NCI-H1930 (cell line): ENCODE results near the gene AQP12B.
"Not testable (repeated sequence)": the region's sequence is repeated elsewhere in the genome, so short reads cannot be mapped to it uniquely, and the experiment has no call there.

Source experiments
- DNase-seq, 2 experiments: peaks; one replicate each; lab custom pipeline; 2025; lab: John Stamatoyannopoulos, UW

Gene AQP12B, protein sequence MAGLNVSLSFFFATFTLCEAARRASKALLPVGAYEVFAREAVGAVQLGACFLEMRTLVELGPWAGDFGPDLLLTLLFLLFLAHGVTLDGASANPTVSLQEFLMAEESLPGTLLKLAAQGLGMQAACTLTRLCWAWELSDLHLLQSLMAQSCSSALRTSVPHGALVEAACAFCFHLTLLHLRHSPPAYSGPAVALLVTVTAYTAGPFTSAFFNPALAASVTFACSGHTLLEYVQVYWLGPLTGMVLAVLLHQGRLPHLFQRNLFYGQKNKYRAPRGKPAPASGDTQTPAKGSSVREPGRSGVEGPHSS

DNA sequence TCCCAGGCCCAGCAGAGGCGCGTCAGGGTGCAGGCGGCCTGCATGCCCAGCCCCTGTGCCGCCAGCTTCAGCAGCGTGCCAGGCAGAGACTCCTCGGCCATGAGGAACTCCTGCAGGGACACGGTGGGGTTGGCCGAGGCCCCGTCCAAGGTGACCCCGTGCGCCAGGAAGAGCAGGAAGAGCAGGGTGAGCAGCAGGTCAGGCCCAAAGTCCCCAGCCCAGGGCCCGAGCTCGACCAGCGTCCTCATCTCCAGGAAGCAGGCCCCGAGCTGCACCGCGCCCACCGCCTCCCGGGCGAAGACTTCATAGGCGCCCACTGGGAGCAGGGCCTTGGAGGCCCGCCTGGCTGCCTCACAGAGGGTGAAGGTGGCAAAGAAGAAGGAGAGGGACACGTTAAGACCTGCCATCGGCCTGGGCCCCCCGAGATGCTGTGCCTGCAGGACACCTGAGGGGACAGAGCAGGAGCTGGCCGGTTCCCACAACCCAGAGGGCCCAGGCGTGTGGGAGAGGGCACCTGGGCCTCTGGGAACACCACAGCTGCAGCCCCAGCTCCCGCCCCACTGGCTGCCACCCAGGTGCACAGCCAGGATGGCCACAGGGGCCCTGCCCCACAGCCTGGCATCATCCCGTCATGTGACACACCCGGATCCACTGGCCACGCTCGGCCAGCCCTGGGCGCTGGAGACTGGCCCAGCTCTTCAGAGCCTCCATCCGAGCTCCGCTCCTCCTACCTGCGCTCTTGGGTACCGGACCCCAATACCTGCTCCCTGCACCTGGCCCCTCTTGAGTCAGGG lies at the start of gene AQP12B:
Gene AQP12B (minus strand): TSS at position 455 of the 794 bp plus-strand sequence. CDS start 48 bp downstream, at position 407.
- not testable (repeated sequence) for DNase-seq

DNA sequence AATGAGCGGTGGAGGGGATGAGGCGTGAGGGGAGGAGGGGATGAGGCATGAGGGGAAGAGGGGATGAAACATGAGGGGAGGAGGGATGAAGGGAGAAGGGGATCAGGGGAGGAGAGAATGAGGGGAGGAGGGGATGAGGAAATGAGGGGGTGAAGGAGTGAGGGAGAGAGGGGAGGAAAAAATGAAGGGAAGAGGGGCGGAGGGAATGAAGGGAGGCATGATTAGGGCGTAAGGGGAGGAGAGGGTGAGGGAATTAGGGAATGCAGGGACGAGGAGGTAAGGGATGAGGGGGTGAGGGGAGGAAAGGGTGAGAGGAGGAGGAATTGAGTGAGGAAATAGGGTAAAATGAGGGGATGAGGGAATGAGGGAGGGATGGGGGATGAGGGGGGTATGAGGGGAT lies 49.5 kb upstream of the AQP12B start:
- DNase-seq, result no peak

DNA sequence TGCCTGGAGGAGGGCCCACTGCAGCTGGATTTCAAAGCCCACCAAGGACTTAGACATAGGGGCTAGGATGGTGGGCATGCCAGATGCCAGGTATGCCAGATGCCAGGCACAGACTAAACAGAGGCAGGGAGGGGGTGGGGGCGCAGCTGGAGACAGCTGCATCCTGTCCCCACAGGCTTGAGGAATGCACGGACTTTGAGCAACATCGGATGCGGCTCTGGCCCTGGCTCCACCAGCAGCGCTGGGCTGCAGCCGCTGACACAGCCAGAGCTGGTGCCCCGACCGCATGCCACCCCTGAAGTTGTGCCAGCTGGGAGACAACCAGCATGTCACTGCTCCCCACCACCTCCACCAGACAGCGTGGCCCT lies 48.5 kb upstream of the AQP12B start:
- no peak for DNase-seq

DNA sequence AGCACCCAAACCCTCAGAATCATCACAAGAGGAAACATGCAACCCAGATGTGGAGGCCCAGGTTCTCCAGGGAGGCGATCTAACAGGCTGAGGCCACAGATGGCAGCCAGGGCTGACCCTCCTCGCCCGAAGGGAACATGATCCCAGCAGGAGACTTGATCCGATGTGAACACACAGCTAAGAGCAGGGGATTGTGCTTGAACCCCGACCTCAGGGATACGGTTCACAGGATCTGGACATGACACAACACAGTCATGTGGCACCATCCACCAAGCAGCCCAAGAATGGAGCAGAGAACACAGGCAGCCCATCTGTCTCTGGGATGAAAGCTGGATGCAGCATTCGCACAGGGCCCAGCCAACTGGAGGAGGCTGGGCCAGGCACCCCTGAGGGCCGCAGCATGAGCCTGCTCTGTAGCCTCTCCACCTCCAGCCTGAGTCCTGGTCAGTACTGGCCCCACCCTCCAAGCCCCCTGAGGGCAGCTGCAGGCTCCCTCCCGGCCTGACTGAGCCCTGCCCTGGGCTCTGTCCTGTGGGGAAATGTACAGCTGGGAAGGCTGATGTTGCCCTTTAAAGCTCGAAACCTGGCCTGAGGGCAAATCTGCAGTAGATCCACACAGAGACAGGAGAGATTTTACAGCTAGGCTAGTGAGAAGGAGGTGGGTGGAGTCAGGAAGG lies 48.0 kb upstream of the AQP12B start:
- no peak for DNase-seq

DNA sequence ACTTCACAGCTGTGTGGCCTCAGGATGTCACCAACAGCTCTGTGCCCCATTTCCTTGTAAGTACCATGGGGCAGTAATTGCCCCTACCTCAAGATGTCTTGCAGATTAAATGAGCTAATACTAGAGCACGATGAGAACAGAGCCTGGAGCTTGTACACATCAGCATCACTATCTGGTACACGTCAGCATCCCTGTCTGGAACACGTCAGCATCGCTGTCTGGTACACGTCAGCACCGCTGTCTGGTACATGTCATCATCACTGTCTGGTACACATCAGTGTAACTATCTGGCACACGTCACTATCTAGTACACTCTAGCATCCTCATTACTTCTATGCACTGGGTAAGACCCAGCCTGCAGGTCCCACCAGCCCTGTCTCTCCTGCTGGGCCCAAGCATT lies 46.1 kb upstream of the AQP12B start:
- no peak for DNase-seq

DNA sequence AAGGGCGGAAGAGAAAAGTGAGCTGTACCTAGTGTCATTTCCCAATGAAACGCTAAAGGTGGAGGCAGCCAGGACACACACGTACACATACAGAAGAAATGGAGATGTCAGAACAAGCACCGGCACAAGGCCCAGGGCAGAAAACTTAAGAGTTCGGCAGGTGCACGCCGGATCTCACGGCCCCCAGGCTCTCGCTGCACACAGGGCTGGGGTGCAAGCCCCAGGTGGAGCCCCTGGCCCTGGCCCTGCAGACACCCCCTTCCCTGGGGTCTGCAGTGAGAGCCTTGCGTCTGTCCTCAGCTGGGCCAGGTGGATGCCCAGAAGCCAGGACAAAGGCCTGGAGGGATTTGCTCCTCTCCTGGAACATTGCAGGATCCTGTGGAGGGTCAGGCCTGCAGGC lies 45.7 kb upstream of the AQP12B start:
- no peak for DNase-seq

DNA sequence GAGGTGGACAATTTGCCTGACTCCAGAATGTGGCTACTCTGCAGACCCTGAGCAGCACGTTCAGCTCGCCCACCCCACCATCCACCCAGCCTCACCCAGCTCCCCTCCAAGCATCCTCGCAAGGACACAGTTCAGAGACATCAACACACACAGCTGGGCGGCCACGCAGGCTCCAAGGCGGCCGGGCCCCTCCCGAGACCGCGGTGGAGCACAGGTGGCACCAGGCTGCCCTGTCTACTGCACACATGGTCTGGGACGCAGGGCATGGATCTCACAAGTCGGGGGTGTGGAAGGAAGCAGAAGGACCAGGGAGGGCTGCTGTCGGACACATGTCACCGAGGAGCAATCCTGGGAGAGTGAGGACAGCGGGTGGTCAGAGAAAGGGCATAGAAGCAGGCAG lies 45.2 kb upstream of the AQP12B start:
- DNase-seq, result no peak

DNA sequence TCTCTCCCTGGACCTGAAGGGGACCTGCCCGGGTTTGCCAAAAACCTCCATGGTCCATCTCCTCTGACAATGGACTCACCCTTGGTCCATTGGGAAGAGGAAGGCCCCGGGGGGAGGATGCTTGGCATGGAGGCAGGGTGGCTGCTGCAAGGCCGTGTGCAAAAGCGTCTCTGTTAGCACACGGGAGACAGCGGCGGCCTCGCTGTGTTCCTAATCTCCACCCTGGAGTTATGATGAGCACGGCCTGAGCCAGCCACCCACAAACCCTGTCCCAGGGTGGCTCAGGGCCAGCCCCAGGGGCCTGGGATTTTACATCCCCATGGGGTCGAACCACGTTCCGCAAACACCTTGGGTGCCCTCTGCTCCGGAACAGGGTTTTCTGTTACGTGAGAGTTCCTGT lies 44.8 kb upstream of the AQP12B start:
- no peak for DNase-seq

DNA sequence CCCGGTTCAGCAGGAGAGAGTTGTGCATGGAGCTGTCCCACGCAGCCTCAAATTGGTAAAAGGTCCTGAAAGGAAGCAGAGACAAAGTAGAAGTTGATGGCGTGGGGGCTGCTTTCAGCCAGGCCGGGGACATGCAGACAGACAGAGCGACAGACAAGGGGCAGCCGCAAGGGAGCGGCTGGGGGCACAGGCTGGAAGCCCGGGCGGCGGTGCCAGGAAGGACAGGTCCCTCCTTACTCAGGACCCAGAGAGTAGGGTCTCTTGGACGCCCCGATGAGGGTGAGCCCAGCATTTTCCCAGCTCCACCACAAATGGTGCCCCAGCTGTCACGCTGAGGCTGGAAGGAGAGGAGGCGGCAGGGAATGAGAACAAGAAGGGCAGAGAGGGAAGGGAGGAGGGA lies 44.2 kb upstream of the AQP12B start:
- no peak for DNase-seq

DNA sequence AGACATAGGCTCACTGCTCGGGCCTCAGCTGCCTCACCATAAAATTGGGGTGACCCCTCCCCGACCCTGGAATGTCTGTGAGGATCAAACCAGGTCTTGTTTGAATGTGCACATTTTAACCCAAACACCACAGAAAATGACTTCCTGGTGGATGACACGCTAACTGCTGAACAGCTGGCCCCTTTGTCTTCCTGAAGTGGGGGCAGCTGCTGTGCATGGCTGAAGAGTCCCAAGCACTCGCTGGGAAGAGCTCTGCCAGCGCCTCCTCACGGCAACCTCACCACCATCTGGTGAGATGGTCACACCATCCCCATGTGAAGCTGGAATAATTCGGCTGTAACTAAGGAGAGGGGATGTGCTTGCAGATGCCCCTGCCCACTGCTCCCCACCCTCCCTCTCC lies 43.0 kb upstream of the AQP12B start:
- DNase-seq, result no peak

DNA sequence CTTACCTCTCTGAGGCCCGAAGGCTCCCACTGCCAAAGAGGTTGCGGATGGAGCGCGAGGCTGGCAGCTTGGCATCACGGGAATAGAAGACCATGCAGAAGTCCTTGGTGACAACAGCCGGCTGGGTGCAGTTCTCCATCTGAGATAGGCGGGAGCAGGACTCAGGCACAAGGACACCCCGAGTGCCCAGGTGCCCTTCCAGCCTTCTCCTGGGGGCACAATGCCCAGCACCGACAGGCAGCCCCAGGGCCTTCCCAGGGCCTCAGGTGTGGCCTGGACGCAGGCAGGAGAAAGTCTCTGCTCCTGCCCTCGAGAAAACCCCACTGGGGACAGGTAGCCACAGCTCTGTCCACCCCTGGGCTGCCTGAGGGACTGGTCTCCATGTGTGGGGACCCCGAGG lies 42.6 kb upstream of the AQP12B start:
- DNase-seq, result no peak

DNA sequence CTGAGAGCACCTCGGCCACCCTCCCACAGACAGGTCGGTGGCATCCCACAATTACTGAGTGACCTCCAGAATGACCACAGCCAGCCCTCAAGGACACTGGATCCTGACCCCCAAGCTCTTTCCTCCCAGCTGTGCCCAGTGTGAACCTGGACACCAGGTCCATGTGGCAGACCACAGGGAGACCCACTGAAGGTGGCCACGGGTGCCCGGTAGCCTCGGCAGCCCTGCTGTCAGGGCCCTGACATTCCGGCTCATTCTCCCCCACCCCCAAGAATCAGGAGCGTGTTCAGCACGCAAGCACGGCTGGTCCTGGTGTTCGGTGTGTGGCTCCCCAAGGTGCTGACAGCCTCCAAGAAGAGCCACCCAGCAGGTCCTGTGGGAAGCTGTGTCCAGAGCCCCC lies 41.7 kb upstream of the AQP12B start:
- no peak for DNase-seq

DNA sequence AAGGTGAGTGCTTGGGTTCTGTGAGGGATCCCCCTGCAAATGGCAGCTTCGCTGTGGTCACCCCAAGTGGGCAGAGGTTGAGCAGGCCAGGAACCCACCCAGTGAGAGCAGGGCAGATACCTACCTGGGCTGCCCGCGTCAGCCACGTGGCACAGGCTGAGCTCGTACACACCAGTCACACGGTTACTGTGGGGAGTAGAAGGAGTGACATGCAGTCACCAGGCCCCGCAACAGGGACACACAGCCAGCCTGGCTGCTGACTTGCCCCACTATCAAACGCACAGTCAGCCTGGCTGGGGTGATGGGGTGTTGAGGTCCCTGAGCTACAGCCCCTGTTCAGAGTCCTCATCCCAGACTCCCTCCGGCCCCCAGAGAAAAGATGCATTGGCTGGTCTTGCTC lies 41.2 kb upstream of the AQP12B start:
- DNase-seq, result no peak

DNA sequence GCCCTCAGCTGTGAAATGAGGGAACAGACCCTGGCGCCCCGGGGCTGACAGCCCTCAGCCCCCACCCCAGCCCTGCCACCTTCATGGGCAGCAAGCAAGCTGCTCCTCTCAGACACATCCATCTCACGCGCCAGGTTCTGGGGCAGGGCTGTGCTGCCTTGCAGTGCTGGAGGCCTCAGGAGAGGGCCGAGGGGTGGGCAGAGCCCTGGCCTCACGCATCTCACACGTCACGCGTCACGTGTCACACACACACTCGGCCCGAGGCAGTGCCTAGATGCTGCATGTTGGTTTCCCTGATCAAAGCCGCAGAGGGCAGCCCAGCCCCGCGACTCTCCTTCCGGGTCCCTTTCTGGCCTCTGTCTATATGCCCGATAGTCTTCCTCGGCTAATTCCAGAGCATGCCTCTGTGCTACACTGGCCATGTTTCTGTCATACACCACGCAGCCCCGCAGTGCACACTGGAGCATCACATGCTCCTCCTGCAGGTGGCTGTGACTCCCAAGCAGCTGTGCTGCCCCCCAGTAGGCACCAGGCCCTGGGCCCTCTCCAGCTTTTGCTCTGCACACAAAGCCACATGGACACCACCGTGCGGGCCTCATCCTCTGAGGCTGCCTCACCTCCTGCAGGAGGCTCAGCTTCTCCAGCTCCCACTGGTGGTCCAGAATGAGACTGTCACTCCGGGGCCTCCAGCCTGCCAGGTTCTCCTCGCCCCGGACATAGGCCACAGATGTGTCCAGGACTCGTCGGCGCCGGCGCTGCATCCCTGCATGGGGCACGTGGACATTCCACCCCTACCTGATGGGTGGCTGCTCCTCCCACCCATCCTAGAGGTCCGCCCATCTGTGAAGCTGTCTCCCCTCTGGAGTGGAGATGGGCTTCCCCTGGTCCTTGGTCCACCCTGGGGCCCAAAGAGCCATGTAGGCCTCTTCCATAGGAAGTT lies 40.4 kb upstream of the AQP12B start:
- DNase-seq, result no peak

DNA sequence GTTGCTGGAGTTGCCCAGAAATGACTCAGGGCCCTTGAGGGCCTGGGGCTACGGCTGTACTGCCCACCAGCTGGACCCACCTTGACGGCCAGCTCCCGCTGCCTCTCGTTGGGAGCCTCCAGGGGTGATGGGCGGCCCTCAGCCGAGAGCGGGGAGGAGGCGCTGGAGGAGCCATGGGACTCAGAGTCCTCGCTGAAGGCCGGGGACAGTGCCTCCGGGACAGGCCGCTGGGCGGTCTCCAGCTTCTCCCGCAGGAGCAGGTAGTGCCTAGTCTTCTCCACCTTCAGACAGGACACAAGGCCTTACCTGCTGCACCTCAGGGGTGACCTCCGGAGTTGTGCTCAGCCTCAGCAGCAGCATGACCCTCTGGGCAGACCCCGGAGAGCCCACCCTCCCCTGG lies 39.7 kb upstream of the AQP12B start:
- DNase-seq, result no peak

DNA sequence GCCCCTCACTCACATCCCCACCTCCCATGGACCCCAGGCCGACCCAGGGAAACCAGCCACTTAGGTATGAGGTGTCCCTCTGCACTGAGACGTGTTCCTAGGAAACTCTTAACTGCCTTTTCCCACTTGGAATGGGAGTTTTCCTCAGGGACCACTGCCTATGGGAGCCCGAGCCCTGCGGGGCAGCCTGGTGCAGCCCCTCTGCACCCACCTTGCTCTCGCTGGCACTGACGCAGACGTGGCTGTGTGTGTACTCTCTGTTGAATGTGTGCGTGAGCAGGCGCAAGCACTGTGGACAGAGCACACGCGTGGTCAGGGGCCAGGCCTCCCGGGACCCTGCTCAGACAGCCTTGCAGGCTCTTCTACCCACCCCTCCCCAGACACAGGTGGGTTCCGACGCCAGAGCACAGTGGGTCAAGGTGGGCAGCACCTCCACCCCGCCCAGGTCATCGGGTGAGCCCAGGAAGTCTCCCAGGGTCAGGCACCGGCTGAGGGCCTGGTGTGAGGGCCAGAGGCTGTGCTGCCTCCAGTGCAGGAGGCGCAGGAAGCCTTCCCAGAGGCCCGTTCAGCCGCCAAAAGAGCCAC lies 39.0 kb upstream of the AQP12B start:
- no peak for DNase-seq

DNA sequence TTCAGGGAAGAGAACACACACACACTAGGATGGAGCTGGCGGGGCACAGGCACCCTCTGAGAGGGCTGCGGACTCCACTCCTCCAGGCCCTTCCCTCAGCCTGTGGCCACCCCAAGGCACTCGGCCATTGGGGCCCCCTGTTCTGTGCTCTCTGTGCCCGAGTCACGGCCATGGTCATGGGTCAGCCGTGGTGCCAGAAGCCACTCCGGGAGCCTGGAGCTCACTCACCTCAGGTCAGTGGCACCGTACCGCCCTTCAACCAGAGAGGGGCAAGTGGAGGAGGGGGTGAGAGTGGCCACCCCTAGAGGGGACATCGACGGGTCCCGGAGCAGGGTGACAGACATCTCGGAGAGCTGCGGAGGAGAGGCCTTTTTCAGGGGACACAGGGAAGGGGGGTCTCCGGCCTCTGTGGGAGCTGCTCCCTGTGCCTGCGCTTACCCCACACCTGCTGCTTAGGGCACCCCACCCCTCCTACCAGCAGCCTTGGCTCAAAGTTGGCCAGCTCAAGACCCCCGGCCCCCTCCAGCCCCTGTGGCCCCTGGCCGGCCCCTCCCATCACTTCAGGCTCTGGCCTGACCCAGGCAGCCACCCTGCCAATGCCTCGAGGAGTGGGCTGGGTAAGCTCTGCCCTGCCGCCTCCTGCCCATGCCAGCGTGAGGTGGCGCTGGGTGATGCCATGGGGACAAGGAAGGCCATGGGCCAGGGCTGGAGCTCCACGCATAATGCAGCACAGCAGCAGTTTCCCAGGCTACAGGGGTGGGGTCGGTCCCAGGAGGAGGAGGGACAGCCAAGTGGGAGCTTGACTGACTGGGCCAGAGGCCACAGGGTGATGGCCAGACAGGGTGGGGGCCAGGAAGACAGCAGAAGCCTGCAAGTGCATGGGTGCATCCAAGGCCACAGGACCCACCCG lies 38.3 kb upstream of the AQP12B start:
- no peak for DNase-seq

DNA sequence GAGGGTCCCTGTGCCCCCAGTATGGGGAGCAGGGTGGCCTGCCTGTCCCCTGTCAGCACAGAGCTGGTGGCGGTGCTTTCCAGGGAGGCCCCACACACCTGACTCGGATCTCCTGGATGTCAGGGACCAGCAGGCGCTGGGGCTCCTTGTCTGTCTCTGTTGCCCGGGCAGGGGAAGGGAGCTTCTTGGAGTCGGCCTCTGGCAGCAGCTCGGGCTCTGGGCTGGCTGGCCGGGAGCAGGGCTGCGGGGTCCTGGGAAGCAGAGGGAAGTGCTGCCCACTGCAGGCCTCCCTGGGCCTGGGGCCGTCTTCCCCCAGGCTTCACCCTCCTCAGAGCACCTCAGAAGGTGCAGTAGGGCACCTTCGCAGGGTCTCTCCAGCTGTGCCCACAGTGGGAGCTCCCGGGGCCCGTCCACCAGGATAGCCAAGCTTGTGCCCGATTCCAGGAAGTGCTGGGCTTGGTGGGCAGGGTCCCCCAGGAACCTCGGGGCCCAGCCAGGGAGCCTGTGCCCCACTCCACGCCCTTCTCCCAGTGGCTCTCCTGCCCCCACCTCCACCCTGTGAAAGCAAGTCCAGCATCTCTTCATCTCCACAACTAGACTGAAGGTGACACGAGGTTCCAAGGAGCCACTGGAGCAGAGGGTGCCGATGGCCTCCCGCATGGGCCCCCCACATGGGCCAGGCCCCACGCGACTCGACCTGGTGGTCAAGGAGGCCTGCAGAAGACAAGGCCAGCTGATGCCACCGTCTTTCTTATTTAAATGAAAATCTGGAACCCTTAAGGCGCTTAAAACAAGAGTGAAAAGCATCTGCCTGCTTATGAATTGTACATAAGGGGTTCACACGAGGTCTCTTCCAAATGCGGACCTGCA lies 37.2 kb upstream of the AQP12B start:
- DNase-seq, result no peak

DNA sequence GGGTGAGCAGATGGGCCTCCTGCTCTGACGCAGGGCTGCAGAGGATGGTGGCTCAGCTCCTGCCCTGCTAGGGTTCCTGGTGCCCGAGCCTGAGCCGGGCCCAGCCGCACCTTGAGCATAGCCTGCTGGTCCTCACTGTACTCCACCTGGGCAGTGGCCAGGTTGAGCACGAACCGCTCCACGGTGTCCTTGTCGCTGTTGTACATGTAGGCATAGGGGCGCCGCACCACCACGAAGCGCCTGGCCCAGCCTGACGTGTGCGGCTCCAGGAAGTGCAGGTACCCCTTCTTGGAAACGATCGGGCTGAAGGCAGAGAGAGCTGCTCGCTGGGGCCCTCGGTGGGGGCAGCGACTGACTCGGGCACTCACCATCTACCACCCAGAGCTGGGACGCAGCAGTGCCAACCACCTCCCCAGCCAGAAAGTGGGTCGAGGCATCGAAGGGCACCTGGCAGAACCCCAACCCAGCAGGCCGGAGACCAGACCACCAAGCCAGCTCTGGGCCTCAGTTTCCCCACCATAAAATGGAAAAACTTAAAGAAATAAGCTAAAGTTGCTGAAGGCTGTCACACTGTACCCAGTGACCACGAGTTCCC lies 36.3 kb upstream of the AQP12B start:
- no peak for DNase-seq
